Stomach smooth muscle (tissue), 2 donors: ENCODE results near the gene CLIP4.

Source experiments
- H3K27ac ChIP-seq: one replicate; pipeline ENCODE4 v1.7.0; 2013; ENCODE audit warnings: mild to moderate bottlenecking, low read length, inconsistent platforms
- H3K27me3 ChIP-seq, 2 donors: one replicate each; pipeline ENCODE4 v1.7.0; 2013; ENCODE audit warnings: low read length in 2 of 2; ENCODE audit not compliant: insufficient read depth in 2 of 2, control insufficient read depth in 1 of 2
- H3K36me3 ChIP-seq, 2 donors: one replicate each; pipeline ENCODE4 v1.7.0; 2013; ENCODE audit warnings: low read length in 2 of 2; ENCODE audit not compliant: control insufficient read depth in 2 of 2, insufficient read depth in 2 of 2
- H3K4me1 ChIP-seq: one replicate; pipeline ENCODE4 v1.7.0; 2013; ENCODE audit warnings: low read length; ENCODE audit not compliant: control insufficient read depth, insufficient read depth
- H3K4me3 ChIP-seq, 2 donors: one replicate each; pipeline ENCODE4 v1.7.0; 2013; ENCODE audit warnings: low read length in 2 of 2
- H3K9ac ChIP-seq, 2 donors: one replicate each; pipeline ENCODE4 v1.7.0; 2013; ENCODE audit warnings: low read length in 2 of 2, mild to moderate bottlenecking in 1 of 2
- H3K9me3 ChIP-seq, 2 donors: one replicate each; pipeline ENCODE4 v1.7.0; 2013; ENCODE audit warnings: low read length in 2 of 2; ENCODE audit not compliant: control insufficient read depth in 2 of 2
- donor health status: healthy.
- donor health status: Pancreatic carcinoma.

Gene CLIP4

DNA sequence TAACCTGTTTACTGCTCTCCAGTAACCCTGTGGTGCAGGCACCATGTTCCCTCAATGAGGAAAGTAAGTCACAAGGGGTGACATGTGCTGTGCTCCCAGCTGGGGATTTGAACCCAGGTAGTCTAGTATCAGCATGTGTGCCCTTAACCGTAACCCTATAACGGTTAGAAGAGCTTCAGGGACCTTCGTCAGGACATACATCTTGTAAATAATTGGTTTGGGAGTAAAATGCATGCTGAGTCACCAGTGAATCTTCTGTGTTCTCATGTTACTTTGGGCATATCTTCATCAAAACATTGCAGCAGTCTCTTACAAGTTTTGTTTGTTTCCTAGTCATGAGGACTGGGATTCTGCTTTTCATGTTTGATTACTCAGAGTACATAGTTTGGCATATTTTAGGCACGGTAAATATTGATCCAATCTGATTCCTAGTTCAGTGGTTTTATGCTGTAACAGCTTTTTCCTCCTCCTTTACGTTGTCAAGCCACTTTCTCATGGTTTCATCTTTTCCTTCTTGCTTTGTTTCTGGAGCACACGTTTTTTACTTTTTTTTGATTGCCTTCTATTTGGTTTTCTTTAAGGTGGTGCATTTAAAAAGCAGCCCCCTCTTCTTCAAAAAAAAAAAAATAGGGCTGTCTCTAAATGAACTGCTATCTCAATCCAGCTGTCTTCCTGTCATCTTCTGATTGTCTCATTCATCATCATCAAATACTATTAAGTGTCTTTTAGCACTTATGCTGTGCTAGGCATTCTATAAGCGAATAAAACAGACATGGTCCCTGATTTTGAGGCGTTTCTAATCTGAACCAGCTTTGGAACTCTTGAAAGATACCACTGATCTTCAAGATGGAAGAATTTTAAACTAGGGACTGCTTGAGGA is 50.4 kb downstream of the CLIP4 start:
- H3K9ac ChIP-seq = no peak overlapping the region
- H3K9me3 ChIP-seq = no peaks in the 10 kb centered on the region
- no peaks in the 10 kb centered on the region for H3K27me3 ChIP-seq
- no peak overlapping the region for H3K27ac ChIP-seq
- peaks cover 6 to 11% of the 10 kb centered on the region in 2 donors for H3K36me3 ChIP-seq
- no peaks in the 10 kb centered on the region for H3K4me1 ChIP-seq
- no peak overlapping the region for H3K4me3 ChIP-seq

DNA sequence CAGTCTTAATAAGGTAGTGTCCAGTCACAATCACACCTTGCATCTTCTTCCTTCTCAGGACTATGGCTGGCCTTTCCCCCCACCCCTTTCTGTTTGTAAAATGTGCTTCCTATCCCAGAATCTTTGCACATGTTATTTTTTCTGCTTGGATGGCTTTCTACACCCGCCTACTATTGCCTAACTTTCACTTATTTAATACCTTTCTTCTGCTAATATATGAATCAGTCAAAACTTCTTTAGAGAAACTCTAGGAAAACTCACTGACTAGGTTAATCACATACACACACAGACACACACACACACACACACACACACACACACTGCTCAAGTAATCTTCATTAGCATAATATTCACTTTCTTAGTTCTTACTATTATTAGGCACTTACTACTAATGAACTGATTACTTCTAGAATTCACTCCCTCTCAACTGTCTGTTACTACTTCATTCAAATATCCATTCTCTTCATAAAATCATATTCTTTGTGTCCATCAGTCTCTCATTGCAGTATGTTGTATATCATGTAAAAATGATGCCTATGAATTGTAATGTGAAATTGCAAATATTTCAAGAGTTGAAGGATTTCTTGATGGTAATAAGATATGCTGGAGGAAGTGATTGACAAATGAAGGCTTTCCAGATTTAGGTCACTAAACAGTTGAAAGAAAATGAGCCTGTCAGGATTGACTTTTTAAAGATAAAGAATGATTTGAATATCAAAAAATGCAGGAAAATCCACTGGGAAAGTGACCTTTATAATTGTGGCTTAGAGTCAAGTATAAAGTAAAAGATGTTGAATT is 51.2 kb downstream of the CLIP4 start:
- H3K27me3 ChIP-seq = no peaks in the 10 kb centered on the region
- H3K4me1 ChIP-seq = no peaks in the 10 kb centered on the region
- no peak overlapping the region for H3K4me3 ChIP-seq
- H3K9me3 ChIP-seq = no peaks in the 10 kb centered on the region
- no peak overlapping the region for H3K9ac ChIP-seq
- peaks cover 6 to 10% of the 10 kb centered on the region in 2 donors for H3K36me3 ChIP-seq
- H3K27ac ChIP-seq = no peak overlapping the region

DNA sequence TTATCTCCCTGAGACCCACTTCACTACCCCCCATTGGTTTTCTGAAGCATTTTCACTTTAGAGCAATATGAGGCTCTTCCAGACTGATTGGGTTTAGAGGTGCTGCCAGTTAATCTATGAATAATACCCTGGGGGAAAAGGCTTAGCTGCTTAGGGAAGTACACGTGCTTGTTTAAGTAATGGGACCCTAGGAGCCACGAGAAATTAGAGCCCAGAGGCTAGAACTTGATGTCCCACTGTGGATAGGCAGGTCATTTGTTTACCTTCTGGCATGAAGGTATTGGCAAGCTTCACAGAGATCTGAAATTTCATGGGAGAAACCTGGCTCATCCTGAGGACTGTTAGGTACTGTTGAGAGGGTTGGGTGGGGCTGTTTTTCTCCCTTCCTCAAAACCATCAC is 59.7 kb downstream of the CLIP4 start:
- Histone ChIP-seq H3K4me1 (no peaks in the 10 kb centered on the region), H3K9me3 (no peaks in the 10 kb centered on the region), H3K9ac (no peak overlapping the region), H3K27me3 (no peaks in the 10 kb centered on the region), H3K4me3 (no peak overlapping the region), H3K27ac (no peak overlapping the region), H3K36me3 (peaks cover 6 to 12% of the 10 kb centered on the region in 2 donors)

DNA sequence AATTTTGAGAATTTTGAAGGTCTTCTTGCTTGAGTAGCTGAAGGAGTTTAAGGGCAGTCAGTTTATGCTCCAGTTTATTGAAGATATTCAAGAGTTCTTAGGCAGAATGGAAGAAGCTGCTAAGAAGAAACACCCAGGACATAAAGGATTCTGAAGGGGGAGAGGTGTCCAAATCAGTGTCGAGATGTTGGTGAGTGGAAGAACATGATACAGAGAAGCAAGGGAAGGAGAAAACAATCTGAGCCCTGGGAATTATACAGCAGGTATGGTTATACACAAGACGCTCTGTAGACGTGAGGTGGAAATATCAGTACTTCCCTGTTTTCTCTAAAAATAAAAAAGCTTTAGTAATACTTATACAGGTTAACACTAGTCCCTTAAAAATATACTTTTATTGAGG is 60.1 kb downstream of the CLIP4 start:
- Histone ChIP-seq H3K36me3 (peaks cover 6 to 15% of the 10 kb centered on the region in 2 donors), H3K27me3 (no peaks in the 10 kb centered on the region), H3K9me3 (no peaks in the 10 kb centered on the region), H3K9ac (no peak overlapping the region), H3K27ac (no peak overlapping the region), H3K4me3 (no peak overlapping the region), H3K4me1 (no peaks in the 10 kb centered on the region)

DNA sequence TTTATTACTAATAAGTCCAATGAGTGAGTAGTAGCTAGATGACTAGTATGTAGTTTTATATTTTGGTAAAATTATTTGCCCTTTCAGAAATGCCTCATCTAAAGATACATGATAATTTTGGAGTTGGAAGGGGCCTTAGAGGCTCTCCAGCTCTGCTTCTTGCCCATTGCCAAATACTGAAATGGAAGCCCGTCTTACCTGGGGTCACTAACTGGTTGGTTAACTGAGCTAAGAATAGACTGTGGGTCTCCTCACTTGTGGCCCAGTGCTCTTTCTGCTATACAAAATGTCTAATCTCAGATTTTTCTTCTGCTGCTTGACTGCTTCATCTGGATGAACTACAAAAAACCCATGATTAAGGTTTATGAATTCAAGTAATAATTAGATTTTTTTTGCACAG is 67.1 kb downstream of the CLIP4 start:
- Histone ChIP-seq H3K27me3 (no peaks in the 10 kb centered on the region), H3K9ac (no peak overlapping the region), H3K9me3 (no peaks in the 10 kb centered on the region), H3K4me3 (no peak overlapping the region), H3K36me3 (peaks cover 7 to 11% of the 10 kb centered on the region in 2 donors), H3K4me1 (no peaks in the 10 kb centered on the region), H3K27ac (no peak overlapping the region)

DNA sequence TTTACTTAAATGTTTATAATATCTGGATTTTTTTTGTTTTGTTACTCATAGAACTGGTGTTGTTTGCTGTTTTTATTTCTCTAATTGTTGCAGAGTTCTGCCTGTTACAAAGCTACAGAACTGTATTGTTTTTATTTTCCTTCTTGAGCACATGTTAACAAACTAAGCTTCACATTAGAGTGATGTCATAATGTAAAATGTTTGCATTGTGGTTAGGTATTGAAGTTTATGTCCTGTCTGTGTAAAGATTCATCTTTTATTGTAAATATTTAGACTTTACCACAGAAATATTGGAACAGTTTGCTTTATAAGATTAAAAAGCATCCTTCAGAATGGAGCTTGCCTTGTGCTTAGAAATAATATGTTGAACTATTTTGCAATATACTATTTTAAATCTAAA is 67.7 kb downstream of the CLIP4 start:
- H3K4me1 ChIP-seq = no peaks in the 10 kb centered on the region
- no peaks in the 10 kb centered on the region for H3K9me3 ChIP-seq
- no peak overlapping the region for H3K27ac ChIP-seq
- no peak overlapping the region for H3K4me3 ChIP-seq
- H3K27me3 ChIP-seq = no peaks in the 10 kb centered on the region
- no peak overlapping the region for H3K9ac ChIP-seq
- peaks cover 7 to 11% of the 10 kb centered on the region in 2 donors for H3K36me3 ChIP-seq

DNA sequence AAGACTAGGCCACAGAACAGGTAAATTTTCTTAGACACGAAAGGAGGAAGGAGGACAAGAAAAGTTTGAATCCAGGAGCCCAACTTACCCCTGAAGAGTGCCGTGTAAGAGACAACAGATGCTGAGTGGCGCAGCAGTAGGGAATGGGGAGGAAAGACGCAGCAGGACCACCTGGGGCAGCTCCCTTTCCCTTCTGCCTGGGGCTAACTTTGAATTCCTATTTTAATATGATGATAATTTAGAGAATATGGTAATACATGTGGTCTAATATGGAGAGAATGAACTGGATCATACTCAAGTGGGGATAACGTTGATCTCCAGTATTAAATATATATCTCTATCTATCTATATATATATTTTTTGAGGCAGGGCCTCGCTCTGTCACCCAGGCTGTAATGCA is 69.3 kb downstream of the CLIP4 start:
- no peaks in the 10 kb centered on the region for H3K27me3 ChIP-seq
- no peak overlapping the region for H3K4me3 ChIP-seq
- H3K27ac ChIP-seq = no peak overlapping the region
- peaks cover 7 to 11% of the 10 kb centered on the region in 2 donors for H3K36me3 ChIP-seq
- no peaks in the 10 kb centered on the region for H3K9me3 ChIP-seq
- no peak overlapping the region for H3K9ac ChIP-seq
- H3K4me1 ChIP-seq = no peaks in the 10 kb centered on the region

DNA sequence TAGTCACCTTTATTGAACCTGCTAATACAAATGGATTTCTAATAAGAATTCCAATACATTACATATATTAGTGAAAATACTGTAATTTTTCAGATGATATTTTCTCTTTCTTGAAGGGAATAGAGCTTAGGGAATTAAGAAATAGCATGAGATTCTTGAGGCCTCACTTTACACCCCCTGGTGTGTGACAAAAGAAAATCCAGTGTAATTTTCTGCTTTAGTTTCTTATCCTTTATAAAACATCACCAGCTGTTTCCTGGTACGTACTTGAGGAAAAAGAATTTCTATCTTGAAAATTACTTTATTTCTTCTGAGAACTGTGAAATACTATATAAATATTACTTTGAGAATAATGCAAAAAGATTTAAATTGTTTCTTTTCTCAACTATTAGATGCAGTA is 71.6 kb downstream of the CLIP4 start:
- H3K9ac ChIP-seq = no peak overlapping the region
- H3K4me1 ChIP-seq = no peaks in the 10 kb centered on the region
- H3K36me3 ChIP-seq = peaks cover 5 to 7% of the 10 kb centered on the region in 2 donors
- no peaks in the 10 kb centered on the region for H3K9me3 ChIP-seq
- H3K27me3 ChIP-seq = no peaks in the 10 kb centered on the region
- H3K4me3 ChIP-seq = no peak overlapping the region
- H3K27ac ChIP-seq = no peak overlapping the region

DNA sequence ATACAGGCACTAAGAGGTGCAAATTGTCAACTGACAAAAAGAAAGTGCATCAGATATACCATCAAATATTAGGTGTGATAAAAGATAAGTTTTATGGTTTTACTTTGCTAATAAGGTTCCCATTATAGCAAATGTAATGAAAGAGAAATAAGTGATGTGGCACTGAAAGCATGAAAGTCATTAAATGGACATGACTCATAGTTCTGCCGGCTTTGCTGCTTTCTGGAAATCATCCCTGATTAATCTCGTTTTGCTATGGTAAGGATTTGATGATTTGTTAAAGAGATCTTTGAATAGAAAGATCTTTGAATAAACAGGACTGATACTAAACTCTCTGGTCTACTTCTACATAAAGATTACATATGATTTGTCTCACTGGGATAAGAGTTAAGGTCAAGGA is 72.7 kb downstream of the CLIP4 start:
- H3K4me1 ChIP-seq = no peaks in the 10 kb centered on the region
- no peaks in the 10 kb centered on the region for H3K9me3 ChIP-seq
- no peak overlapping the region for H3K4me3 ChIP-seq
- H3K36me3 ChIP-seq = peaks cover 5 to 7% of the 10 kb centered on the region in 2 donors
- no peak overlapping the region for H3K9ac ChIP-seq
- no peak overlapping the region for H3K27ac ChIP-seq
- no peaks in the 10 kb centered on the region for H3K27me3 ChIP-seq

DNA sequence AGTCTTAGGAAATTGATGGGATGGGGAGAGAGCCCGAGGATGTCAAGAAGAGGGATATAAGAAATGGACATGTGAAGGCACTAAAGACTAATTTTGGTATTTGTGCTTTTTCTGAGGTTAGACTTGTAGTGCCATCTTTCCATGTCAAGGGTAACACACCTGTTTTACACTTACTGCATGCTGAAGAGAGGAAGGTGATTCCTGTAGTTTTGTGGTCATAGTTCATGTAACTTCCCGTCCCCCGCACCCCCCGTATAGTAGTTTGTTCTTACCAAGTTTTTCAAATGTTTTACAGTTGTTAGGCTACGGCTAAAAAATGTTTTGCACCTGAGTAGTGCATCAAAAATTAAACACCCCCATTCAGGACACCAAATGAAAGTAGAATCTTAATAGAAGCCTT is 73.8 kb downstream of the CLIP4 start:
- Histone ChIP-seq H3K27me3 (no peaks in the 10 kb centered on the region), H3K36me3 (peaks cover 2 to 7% of the 10 kb centered on the region in 2 donors), H3K4me1 (no peaks in the 10 kb centered on the region), H3K4me3 (no peak overlapping the region), H3K9ac (no peak overlapping the region), H3K9me3 (no peaks in the 10 kb centered on the region), H3K27ac (no peak overlapping the region)

DNA sequence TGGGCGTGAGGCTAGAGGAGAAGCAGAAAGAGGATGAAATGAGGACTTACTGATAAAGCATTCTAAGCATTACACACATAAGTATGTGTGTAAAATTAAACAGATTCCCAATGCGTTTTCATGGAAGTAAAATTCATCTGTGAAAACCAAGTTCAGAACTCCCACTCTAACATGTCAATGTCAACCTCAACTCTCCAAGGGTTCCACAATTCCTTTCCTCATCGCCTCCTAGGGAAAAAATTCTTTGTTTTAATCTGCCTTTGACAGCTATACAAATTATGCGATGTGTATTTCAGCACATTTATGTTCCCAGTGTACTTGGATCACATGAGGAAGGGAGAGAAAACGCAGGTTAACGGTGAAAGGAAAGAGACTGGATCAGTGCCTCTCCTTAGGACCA is 76.6 kb downstream of the CLIP4 start:
- Histone ChIP-seq H3K27me3 (no peaks in the 10 kb centered on the region), H3K27ac (no peak overlapping the region), H3K4me3 (no peak overlapping the region), H3K9me3 (no peaks in the 10 kb centered on the region), H3K36me3 (peaks cover 2 to 4% of the 10 kb centered on the region in 2 donors), H3K4me1 (no peaks in the 10 kb centered on the region), H3K9ac (no peak overlapping the region)
